ENCODE data around the gene EHD4. TPM values are rescaled to one million over a fixed set of nuclear protein-coding genes. Genes with fewer than 3 reads are reported as not detected.

Gene EHD4
- polyA plus RNA-seq, 1 donor (not counting 4 experiments of a cell fraction or from before 2014, with no cell fraction given), result 31.5 TPM

GRCh38 chr15:41881550-41881919 is 90.8 kb downstream of the EHD4 start:
- FAIRE-seq (no peak), DNase-seq (ENCODE audit: low read depth, low spot score) (no peak)
- H3K27me3 ChIP-seq (ENCODE audit: control insufficient read depth, extremely low read depth, insufficient read depth, low read length), result peaks cover 15% of the 10 kb centered on the region
- H3K4me1 ChIP-seq (ENCODE audit: control insufficient read depth, extremely low read depth, insufficient read depth, low read length), result peaks cover 7% of the 10 kb centered on the region
- no peak overlapping the region for H2AFZ ChIP-seq (ENCODE audit: control insufficient read depth, low read length)
- no peaks in the 10 kb centered on the region for H3K36me3 ChIP-seq (ENCODE audit: control insufficient read depth in 2 of 2, extremely low read depth in 1 of 2, insufficient read depth in 2 of 2, low read length in 2 of 2)
- H4K20me1 ChIP-seq (ENCODE audit: control insufficient read depth, extremely low read depth, insufficient read depth, low read length), result no peaks in the 10 kb centered on the region
- H3K27ac ChIP-seq (ENCODE audit: control insufficient read depth, insufficient read depth, low read length), result no peak overlapping the region
- no peak overlapping the region for H3K4me3 ChIP-seq (ENCODE audit: control insufficient read depth in 2 of 3, extremely low read depth in 1 of 3, insufficient read depth in 2 of 3, low read depth in 1 of 3, low read length in 3 of 3)
- dilution Hi-C loops (cut with MboI; ENCODE audit: extremely low pct_ligation_motif_present, low sequenced_read_pairs), result no loop called here
- no peaks in the 10 kb centered on the region for H3K9me3 ChIP-seq (ENCODE audit: control insufficient read depth, low read depth, low read length)
- peak overlapping the region; percentile 17 for H3K4me2 ChIP-seq (ENCODE audit: control insufficient read depth, extremely low read depth, insufficient read depth, low read depth, low read length)
- no peaks in the 10 kb centered on the region for H3K9me1 ChIP-seq (ENCODE audit: control insufficient read depth, extremely low read depth, insufficient read depth, low read length)
- H3K9ac ChIP-seq (ENCODE audit: control insufficient read depth, extremely low read depth, insufficient read depth, low read length), result no peak overlapping the region
- H3K79me2 ChIP-seq (ENCODE audit: control insufficient read depth, insufficient read depth, low read length), result no peaks in the 10 kb centered on the region
- TF ChIP-seq, protein P1, sequence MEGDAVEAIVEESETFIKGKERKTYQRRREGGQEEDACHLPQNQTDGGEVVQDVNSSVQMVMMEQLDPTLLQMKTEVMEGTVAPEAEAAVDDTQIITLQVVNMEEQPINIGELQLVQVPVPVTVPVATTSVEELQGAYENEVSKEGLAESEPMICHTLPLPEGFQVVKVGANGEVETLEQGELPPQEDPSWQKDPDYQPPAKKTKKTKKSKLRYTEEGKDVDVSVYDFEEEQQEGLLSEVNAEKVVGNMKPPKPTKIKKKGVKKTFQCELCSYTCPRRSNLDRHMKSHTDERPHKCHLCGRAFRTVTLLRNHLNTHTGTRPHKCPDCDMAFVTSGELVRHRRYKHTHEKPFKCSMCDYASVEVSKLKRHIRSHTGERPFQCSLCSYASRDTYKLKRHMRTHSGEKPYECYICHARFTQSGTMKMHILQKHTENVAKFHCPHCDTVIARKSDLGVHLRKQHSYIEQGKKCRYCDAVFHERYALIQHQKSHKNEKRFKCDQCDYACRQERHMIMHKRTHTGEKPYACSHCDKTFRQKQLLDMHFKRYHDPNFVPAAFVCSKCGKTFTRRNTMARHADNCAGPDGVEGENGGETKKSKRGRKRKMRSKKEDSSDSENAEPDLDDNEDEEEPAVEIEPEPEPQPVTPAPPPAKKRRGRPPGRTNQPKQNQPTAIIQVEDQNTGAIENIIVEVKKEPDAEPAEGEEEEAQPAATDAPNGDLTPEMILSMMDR (optimal IDR thresholded peaks at IDR 0.05 in 1 of 3, IDR thresholded peaks at IDR 0.05 in 1 of 3, conservative IDR thresholded peaks at IDR 0.05 in 1 of 3; ENCODE audit: extremely low read depth in 1 of 3, insufficient read depth in 2 of 3, low read length in 3 of 3), result no peak
- peak; percentile 51 for TF ChIP-seq EZH2 (IDR thresholded peaks at IDR 0.05; ENCODE audit: low read length)

DNA sequence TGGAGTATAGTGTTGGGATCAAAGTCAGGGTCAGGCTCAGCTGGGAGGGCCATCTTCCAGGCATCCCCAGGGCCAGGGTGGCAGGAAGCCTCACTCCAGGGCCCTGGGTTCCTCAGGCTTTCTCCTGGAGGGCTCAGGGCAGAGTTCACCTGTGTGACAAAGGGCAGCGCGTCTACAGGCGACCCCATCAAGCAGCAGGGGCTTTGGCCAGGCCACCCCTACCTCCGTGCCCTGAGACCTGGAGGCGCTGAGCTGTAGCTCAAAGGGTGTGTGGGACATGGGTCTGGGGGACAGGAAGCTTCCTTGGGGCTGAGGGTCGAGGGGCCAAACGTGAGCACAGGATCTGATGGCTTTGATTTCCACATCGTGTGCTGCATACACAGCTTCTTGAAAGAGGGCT is 91.3 kb downstream of the EHD4 start:
- DNase-seq (ENCODE audit: low read depth, low spot score) (no peak), FAIRE-seq (no peak)
- H3K9ac ChIP-seq (ENCODE audit: control insufficient read depth, extremely low read depth, insufficient read depth, low read length), result no peak overlapping the region
- no peak overlapping the region for H3K4me2 ChIP-seq (ENCODE audit: control insufficient read depth, extremely low read depth, insufficient read depth, low read depth, low read length)
- H2AFZ ChIP-seq (ENCODE audit: control insufficient read depth, low read length), result no peak overlapping the region
- no peak overlapping the region for H3K27ac ChIP-seq (ENCODE audit: control insufficient read depth, insufficient read depth, low read length)
- TF ChIP-seq EZH2 (IDR thresholded peaks at IDR 0.05; ENCODE audit: low read length), result no peak
- TF ChIP-seq, protein P1 (optimal IDR thresholded peaks at IDR 0.05 in 1 of 3, IDR thresholded peaks at IDR 0.05 in 1 of 3, conservative IDR thresholded peaks at IDR 0.05 in 1 of 3; ENCODE audit: extremely low read depth in 1 of 3, insufficient read depth in 2 of 3, low read length in 3 of 3), result no peak
- peaks cover 7% of the 10 kb centered on the region for H3K4me1 ChIP-seq (ENCODE audit: control insufficient read depth, extremely low read depth, insufficient read depth, low read length)
- peaks cover 15% of the 10 kb centered on the region for H3K27me3 ChIP-seq (ENCODE audit: control insufficient read depth, extremely low read depth, insufficient read depth, low read length)
- H3K9me1 ChIP-seq (ENCODE audit: control insufficient read depth, extremely low read depth, insufficient read depth, low read length), result no peaks in the 10 kb centered on the region
- H4K20me1 ChIP-seq (ENCODE audit: control insufficient read depth, extremely low read depth, insufficient read depth, low read length), result no peaks in the 10 kb centered on the region
- no peak overlapping the region for H3K4me3 ChIP-seq (ENCODE audit: control insufficient read depth in 2 of 3, extremely low read depth in 1 of 3, insufficient read depth in 2 of 3, low read depth in 1 of 3, low read length in 3 of 3)
- dilution Hi-C loops (cut with MboI; ENCODE audit: extremely low pct_ligation_motif_present, low sequenced_read_pairs), result no loop called here
- H3K9me3 ChIP-seq (ENCODE audit: control insufficient read depth, low read depth, low read length), result no peaks in the 10 kb centered on the region
- H3K36me3 ChIP-seq (ENCODE audit: control insufficient read depth in 2 of 2, extremely low read depth in 1 of 2, insufficient read depth in 2 of 2, low read length in 2 of 2), result no peaks in the 10 kb centered on the region
- no peaks in the 10 kb centered on the region for H3K79me2 ChIP-seq (ENCODE audit: control insufficient read depth, insufficient read depth, low read length)
